ENCODE data around the gene LIPE.
"Not testable (repeated sequence)": the region's sequence is repeated elsewhere in the genome, so short reads cannot be mapped to it uniquely, and the experiment has no call there.

The LIPE gene, protein sequence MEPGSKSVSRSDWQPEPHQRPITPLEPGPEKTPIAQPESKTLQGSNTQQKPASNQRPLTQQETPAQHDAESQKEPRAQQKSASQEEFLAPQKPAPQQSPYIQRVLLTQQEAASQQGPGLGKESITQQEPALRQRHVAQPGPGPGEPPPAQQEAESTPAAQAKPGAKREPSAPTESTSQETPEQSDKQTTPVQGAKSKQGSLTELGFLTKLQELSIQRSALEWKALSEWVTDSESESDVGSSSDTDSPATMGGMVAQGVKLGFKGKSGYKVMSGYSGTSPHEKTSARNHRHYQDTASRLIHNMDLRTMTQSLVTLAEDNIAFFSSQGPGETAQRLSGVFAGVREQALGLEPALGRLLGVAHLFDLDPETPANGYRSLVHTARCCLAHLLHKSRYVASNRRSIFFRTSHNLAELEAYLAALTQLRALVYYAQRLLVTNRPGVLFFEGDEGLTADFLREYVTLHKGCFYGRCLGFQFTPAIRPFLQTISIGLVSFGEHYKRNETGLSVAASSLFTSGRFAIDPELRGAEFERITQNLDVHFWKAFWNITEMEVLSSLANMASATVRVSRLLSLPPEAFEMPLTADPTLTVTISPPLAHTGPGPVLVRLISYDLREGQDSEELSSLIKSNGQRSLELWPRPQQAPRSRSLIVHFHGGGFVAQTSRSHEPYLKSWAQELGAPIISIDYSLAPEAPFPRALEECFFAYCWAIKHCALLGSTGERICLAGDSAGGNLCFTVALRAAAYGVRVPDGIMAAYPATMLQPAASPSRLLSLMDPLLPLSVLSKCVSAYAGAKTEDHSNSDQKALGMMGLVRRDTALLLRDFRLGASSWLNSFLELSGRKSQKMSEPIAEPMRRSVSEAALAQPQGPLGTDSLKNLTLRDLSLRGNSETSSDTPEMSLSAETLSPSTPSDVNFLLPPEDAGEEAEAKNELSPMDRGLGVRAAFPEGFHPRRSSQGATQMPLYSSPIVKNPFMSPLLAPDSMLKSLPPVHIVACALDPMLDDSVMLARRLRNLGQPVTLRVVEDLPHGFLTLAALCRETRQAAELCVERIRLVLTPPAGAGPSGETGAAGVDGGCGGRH

DNA sequence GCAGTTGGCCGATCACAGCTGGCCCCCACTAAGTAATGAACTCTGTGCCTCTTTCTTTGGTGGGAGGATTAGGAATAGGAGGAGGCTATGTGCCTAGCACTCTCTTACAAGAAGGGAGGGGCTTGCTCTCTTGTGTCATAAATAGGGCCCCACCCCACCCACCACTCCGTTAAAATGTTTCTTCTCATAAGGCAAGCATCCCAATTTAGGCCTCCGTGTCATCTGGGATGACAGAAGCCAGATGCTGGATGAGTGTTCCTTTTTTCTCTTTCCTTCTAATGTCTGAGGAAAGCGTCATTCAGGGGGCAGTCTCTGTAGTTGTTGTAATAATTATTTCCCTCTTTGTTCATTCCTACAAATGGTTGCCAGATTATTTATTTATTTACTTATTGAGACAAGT lies at the start of gene LIPE:
TSS of gene LIPE (minus strand) at position 76 of the 400 bp plus-strand sequence. CDS start 239 bp downstream, outside the sequence.
- intact Hi-C loops (cut with DNase I) = no loop called here
- peak in 1 of 10 donors; percentile 44 for DNase-seq

DNA sequence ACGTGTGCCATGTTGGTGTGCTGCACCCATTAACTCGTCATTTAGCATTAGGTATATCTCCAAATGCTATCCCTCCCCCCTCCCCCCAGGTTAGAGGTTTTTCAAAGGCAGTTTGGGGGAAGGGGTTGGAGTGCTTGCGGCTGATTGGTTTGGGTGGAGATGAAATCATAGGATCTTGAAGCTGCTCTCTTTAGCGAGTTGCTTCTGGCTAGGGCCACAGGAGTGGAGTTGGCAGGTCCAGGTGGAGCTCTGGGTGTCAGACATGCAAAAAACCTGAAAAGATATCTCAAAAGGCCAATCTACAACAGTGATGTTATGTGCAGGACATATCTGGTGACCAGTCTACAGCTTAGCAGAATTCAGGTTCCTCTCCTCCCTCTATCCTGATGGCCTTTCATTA lies 48.2 kb upstream of the LIPE start:
- intact Hi-C loops (cut with DNase I) = no loop called here
- no peak for DNase-seq

DNA sequence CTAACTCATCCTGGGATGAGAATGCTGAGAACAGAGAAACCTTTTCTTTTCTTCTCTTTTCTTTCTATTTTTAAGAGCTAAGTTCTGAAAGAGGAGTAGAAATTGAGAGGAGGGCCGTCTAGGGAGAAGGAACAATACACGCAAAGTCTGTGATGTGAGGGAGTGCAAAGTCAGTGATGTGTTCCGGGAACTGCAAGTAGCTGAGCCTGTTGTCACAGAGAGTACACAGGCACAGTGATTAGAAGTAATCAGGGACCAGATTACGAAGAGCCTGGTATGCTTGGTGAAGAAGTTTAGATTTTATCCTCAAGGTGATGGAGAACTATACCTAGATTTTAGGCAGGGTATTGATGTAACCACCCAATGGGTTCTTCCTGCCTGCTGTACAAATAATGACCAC lies 47.6 kb upstream of the LIPE start:
- DNase-seq = no peak
- intact Hi-C loops (cut with DNase I) = no loop called here

DNA sequence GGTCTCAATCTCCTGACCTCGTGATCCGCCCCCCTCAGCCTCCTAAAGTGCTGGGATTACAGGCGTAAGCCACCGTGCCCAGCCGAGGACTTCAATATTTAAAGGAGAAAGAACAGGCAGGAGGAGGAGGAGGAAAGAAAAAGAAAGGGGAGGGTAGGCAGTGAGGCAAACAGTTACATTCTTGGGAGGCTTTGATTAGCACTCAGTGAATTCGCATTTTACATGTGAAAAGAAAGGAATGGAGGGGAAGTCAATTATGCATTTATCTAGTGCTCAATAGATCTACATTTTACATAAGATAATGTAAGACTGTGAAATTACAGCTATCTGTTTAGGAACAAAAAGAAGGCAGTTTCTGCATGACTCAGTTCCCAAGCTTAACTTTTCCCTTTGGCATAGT lies 46.5 kb upstream of the LIPE start:
- intact Hi-C loops (cut with DNase I) = no loop called here
- DNase-seq = peak in 1 of 10 donors; percentile 3

DNA sequence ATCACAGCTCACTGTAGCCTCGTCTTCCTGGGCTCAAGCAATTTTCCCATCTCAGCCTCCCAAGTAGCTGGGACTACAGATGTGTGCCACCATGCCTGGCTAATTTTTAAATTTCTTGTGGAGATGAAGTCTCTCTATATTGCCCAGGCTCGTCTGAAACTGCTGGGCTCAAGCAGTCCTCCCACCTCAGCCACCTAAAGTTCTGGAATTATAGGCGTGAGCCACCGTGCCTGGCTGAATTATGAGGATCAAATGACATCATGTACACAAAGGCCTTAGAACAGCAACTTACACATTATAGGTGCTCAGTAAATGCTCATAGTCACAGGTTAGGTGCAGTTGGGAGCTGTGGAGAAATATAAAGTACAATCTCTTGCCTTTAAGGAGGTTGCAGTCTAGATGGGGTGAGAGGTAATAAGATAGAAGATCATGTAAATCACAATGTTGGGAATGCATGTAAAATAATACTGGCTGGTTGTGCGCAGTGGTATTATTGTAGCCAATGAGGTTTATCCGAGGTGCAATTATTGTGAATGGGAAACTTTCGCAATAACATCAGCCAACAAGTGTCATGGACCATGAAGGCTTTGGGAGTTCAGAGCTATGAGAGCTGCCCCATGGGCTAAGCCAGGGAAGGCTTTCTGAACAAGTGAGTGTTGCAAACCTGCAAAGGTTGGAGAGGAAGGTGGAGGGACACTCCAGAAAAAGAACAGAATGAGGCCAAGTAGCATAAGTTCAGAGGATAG lies 45.4 kb upstream of the LIPE start:
- intact Hi-C loops (cut with DNase I) = no loop called here
- peak in 1 of 10 donors; percentile 6 for DNase-seq

DNA sequence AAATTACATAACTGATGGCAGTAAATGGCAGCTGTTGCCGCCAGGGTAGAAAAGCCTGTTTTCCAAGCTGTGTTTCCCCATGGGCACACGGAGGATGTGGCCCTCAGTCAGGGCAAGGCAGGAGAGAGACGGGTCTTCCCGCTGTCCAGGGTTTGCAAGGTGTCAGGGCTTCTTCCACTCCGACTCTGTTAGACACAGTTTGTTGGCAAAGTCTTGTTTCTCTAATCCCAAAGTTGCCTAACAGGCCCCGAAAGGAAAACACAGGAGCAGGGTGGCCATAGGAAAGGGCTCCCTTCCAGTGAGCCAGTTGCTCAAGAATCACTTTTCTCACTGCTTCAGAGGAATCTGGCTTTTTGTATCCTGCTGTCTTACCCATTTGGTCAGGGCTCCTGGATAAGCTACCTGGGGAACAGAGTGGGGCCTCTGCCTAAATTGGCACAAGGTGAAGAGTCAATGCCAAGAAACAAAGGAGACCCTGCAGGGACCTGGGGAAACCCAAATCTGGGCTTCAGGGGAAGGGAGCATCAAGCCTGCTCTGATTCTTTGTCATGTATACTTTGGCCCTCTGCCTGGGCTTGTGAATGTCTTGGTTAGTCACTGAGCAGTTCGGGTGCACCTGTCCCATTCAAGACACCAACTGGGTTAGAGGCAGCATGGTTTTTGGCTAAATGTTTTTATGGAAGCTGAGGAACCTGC lies 44.5 kb upstream of the LIPE start:
- intact Hi-C loops (cut with DNase I) = no loop called here
- DNase-seq = peak in 1 of 10 donors; percentile 13

DNA sequence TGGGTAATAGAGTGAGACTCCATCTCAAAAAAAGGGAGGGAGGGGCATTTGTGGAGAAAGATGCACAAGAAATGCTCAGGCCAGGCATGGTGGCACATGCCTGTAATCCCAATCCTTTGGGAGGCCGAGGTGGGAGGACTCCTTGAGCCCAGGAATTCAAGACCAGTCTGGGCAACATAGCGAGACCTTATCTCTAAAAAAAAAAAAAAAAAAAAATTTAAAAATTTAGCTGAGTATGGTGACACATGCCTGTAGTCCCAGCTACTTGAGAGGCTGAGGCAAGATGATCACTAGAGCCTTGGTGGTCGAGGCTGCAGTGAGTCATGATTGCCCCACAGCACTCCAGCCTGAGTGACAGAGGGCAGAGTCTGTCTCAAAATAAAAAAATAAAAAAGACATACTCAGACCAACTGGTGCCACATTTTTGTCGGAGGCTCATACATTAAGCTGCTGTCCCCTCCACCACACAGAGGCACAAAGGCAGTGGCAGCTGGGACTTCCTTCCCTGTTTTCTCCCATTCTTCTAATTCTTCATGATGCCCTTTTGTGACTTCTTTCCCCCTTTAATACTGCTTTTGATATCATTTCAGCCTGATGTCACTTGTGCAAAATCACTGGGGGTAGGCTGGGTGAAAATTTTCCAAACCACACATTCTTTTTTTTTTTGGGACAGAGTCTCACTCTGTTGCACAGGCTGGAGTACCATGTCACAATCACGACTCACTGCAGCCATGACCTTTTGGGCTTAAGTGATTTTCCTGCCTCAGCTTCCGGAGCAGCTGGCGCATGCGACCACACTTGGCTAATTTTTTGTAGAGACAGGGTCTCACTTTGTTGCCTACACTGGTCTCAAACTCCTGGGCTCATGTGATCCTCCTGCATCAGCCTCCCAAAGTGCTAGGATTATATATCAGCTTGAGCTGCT lies 42.4 kb upstream of the LIPE start:
- DNase-seq = peak in 1 of 10 donors; percentile 34
- intact Hi-C loops (cut with DNase I) = no loop called here

DNA sequence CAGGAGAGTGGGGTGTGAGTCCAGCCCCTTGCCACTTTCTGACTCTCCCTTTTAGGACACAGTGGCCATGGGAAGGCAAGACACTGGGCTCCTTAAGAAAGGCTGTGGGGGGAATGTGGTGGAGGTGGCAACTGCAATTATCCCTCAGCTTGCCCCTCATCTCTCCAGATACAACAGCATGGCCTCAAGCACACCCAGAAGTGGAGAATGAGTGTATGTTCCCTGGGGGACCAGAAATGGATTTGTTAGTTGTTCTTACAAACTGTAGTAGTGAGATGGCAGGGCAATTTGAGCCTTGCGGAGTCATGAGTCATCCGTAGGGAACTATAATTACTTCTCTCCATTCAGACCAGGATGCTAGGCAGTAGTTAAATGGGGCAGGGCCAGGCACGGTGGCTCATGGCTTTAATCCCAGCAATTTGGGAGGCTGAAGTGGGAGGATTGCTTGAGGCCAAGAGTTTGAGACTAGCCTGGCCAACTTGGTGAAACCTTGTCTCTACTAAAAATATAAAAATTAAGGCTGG lies 41.1 kb upstream of the LIPE start:
- DNase-seq = peak in 1 of 10 donors; percentile 6
- intact Hi-C loops (cut with DNase I) = no loop called here

DNA sequence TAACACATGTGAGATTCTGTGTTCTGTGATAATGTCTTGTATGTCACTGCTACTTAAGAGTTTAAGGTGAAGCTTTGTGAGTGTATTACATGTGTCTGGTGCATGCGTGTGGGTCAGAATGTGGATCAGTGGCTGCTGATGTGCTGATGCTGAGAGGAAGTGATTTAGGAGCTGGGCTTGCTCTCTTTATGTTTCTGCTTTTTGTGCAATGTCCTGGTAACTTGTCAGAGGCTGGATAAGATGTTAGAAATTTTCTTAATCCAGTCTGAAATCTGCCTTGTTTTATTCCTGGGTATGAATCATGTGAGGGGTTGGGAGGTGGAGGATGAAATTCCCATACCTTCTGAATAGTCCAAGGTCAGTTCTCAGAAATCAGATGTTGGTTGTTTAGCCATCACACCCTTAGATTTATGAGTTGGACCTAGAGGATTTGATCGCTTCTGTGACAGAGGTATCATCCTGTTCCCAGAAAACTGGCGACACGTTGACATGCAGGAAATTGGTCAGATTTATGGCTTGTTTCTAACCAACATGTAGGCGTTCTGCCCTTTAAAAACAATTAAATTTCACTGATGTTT lies 40.1 kb upstream of the LIPE start:
- intact Hi-C loops (cut with DNase I) = no loop called here
- peak in 1 of 10 donors; percentile 14 for DNase-seq

DNA sequence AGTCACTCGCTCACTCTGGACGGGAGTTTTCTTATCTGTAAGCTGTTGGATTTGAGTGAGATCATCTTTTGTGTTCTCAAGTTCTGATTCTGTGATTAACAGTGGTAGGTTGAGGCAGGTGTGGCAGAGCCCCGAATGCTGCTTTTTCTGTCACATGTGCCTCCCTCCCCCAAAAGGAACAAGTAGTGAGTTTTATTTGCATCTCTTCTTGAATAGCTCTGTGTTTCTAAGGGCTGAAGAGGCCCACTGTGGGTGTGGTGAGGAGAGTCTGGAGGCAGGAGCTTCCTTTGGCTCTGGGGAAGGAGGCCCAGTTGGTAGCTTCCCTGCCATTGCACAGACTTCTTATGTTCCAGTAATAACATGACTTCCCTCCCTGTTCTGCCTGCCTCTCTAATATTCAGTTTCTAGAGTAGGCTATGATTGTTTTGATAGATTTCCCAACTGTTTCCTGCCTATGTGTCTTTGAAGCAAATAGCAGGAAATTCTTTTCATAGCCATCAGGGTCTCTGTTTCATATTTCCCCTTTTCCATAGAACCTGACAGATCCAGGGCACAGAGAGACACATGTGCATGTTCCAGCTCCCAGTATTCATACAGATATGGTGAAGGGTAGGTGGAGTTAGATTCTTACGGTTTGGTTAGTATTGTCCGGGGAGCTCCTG lies 39.5 kb upstream of the LIPE start:
- intact Hi-C loops (cut with DNase I) = no loop called here
- DNase-seq = peak in 1 of 10 donors; percentile 10

DNA sequence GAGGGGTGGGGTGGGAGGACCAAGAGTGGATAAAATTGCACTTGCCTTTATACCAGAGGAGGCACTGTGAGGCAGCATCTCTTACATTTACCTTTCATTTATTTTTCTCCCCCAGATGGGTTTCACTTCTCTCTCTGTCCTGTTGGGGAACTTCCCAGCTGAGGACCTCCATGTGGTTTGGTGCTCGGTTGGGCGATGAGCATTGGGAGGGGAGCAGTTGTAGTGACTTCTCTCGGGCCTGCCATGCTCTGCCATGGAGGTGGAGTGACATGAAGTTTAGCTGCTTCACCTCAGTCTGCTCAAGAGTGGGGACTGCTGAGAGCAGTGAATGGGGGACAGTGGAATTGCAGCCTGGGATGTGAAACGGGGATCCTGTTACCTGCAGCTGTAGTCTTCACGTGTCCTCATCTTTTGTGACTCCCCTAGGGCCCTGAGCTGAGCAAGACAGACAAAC lies 38.7 kb upstream of the LIPE start:
- intact Hi-C loops (cut with DNase I) = no loop called here
- no peak for DNase-seq

DNA sequence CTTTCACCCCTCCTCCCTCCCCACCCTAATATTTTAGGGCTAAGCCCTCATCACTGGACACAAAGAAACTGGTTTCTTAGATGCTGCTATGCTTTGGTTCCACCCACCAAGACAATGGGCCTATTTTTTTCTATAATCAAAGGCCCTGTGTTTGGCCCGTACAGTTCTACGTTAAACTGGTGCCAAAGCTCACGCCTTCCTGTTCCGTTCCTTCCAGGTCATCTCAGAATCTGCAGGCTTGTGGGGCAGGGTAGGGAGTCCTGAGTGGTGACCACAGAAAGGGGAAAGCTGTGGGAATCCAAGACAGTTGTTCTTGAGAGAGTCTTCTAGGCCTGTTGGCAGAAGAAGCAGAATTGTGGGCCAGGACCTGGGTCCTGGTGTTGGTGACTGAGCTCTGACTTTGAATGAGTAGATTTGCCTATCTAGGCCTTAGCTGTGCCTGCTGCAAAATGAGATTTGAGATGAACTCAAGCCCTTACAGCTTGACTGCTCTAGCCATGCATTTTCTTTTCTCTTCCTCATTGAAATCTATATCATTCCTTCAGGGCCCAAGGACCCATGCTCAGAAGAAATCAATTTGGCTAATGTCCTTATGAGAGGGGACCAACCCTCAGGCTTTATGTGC lies 34.6 kb upstream of the LIPE start:
- intact Hi-C loops (cut with DNase I) = no loop called here
- peak in 8 of 10 donors; percentile 25 to 93 (median 58) for DNase-seq

DNA sequence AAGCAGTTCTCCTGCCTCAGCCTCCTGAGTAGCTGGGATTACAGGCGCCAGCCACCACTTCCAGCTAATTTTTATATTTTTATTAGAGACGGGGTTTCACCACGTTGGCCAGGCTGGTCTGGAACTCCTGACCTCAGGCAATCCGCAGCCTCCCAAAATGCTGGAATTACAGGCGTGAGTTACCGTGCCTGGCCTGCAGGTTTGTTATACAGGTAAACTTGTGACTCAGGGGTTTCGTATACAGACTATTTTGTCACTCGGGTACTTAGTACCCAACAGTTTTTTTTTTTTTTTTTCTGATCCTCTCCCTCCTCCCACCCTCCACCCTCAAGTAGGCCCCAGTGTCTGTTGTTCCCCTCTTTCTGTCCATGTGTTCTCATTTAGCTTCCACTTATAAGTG lies 34.0 kb upstream of the LIPE start:
- intact Hi-C loops (cut with DNase I) = not testable (repeated sequence)
- DNase-seq = peak in 1 of 10 donors; percentile 27

DNA sequence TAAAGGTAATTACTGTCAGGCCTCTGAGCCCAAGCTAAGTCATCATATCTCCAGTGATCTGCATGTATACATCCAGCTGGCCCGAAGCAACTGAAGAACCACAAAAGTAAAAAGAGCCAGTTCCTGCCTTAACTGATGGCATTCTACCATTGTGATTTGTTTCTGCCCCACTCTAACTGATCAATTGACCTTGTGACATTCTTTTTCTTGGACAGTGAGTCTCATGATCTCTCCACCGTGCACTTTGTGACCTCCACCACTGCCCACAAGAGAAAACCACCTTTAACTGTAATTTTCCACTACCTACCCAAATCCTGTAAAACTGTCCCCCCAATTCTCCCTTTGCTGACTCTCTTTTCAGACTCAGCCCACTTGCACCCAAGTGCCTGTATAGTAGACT lies 32.7 kb upstream of the LIPE start:
- intact Hi-C loops (cut with DNase I) = no loop called here
- no peak for DNase-seq

DNA sequence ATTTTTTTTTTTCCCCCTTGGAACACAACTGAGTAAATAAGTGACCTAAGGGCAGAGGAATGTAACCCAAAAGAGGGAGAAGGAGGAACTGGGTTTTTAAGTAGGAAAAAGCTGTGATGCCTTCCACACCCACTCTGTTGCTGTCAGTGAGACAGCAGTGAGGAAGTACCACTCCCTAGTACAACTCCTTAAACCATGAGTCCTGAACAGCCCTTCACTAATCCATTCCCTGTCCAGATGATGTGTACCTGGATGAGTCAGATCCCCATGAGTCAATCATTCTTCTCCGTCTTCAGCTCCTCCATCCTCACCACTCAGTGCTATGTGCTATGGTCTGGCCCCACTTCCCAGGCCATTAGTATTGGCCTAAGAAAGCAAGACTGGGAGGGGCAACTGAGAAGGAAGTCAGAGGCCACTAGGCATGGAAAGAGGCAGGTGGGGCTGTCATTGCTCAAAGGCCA lies 28.5 kb upstream of the LIPE start:
- DNase-seq = no peak
- intact Hi-C loops (cut with DNase I) = no loop called here

DNA sequence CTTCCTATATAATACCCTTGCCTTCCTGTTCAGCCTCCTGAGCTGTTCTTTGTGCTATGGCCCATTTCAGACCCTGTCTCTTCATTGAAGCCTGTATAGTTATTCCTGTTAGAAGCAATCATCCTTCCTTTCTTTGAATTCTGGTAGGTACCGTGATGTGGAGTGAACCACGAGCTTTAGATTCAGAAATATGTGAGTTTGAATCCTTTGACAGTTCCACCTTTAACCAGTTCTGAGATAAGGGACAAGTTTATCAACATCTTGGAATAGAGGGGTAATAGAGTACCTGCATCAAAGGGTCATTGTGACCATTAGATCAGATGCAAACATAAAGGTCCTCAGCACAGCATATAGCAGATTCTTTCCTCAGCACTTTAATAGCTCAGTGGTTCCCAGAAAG lies 27.9 kb upstream of the LIPE start:
- intact Hi-C loops (cut with DNase I) = no loop called here
- no peak for DNase-seq

DNA sequence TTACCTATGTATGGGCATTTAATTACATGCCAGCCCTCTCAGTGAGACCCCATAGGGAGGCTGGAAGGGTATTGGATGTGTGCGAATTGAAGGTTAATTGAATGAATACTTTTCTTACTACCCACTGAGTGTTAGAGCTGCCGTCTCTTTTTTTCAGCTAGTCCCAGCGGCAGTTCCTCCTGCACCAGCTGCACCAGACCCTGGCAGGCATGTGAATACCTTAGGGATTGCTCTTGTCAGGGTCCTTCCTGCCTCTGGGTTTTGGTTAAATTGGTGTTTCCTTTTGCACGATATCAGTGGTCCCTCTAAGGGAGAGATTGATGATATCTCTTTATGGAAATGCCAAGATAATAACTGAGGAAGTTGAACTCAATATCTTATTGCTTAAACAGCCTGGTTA lies 25.4 kb upstream of the LIPE start:
- intact Hi-C loops (cut with DNase I) = no loop called here
- DNase-seq = no peak

Measured in posterior cingulate gyrus (tissue), 11 donors.